ENCODE measurements around the gene CHCHD3.

- no peak for TF ChIP-seq YY1 (IDR thresholded peaks at IDR 0.05; ENCODE audit: insufficient read depth, insufficient read length)
- no peak for TF ChIP-seq SUZ12 (IDR thresholded peaks at IDR 0.05; ENCODE audit: extremely low read depth, insufficient read depth, insufficient read length)
Measured at GRCh38 chr7:132785870-132786269, 296.0 kb downstream of the CHCHD3 start.

All from NT2/D1 (cell line).